GM18519 (cell line): ENCODE measurements around the gene EMC9.

Source experiments
- ATAC-seq: cut with Tn5 transposase; IDR thresholded peaks from one replicate; pipeline ENCODE4 v1.9.1; 2021; ENCODE audit warnings: mild to moderate bottlenecking, moderate library complexity; ENCODE audit not compliant: unreplicated experiment, low FRiP score

Gene EMC9

DNA sequence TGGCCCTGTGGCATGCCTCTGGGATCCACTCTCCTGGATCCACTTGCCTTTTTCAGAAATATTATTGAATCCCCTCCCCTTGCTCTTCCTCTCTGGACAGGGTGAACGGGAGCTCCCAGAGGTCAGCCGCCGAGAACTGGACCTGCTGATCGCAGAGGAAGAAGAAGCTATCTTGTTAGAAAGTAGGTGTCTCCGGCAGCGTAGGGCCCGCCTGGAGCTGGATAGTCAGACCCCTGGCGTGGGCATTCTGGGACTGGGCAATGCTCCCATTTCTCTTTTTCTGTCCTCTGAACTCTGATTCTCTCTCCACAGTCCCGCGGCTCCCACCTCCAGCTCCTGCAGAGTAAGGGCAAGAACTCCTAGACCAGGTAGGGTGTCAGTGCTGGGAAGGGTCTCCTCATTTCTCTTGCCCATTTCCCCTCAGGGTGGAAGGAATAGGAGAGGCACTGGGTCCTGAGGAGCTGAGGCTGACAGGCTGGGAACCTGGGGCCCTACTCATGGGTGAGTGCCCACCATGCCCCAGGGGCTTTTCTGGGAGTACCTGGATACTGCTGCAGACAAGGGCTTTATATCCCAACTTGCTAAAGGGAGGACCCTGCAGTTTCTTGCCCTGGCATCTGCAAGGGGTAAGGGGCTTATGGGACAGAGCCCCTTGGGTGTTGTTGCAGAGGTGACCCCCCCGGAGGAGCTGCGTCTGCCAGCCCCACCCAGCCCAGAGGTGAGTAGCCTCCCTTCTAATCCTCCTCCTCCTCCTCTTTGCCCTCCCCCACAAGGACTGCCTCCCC lies 35.8 kb upstream of the EMC9 start:
- ATAC-seq: no peak

DNA sequence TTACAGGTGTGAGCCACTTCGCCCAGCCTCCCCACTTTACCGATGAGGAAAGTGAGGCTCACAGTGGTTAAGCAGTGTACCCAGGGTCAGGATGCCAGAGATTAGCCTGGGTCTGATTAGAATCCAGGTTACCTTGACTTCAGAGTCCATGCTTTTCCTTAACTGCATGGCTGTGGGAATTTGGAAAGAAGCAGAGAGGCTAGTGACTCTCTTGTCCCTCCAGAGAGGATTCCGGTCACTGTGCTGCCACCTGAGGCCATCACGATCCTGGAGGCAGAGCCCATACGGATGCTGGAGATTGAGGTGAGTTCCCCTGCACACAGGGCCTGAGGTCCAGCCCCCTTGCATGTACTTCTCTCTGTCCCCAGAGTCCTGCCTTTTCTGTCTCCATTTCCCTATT lies 35.2 kb upstream of the EMC9 start:
- ATAC-seq: no peak

DNA sequence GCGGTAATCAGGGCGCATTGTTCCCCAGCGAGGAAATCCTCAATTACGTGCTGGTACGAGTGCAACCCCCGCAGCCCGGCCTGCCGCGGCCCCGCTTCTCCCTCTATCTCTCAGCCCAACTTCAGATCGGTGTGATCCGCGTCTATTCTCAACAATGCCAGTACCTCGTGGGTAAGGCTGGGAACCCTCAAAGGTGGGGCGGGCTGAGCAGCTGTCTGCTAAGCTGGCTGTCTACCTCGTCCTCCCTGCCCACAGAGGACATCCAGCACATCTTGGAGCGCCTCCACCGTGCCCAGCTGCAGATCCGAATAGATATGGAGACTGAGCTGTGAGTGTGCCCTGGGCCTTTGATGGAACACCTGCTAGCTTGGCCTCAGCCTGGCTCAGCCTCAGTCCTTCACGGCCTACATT lies 31.5 kb upstream of the EMC9 start:
- ATAC-seq: no peak

DNA sequence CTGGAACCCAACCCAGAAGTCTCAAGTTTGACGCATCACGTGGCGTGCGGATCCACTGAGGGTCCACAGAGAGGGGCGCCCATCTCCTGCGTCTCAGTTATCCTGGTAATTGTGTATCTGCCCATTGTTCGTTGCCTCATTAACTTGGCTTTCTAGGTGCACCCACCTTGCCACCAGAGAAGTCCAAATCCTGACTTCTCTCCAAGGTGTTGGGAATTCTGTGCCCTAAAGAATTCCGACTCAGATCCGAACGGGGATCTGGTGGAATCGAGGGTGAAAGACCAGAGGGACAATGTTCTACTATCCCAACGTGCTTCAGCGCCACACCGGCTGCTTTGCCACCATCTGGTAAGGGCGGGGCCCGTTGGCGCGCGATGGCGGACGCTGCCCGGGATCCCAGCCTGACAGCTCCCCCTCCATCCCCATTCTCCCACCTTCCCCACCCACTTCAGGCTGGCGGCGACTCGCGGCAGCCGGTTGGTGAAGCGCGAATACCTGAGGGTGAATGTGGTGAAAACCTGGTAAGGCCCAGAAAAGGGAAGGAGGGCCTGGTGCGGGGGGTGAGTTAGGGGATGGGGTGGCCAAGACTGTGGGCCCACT lies 31.0 kb upstream of the EMC9 start:
- ATAC-seq: no peak

DNA sequence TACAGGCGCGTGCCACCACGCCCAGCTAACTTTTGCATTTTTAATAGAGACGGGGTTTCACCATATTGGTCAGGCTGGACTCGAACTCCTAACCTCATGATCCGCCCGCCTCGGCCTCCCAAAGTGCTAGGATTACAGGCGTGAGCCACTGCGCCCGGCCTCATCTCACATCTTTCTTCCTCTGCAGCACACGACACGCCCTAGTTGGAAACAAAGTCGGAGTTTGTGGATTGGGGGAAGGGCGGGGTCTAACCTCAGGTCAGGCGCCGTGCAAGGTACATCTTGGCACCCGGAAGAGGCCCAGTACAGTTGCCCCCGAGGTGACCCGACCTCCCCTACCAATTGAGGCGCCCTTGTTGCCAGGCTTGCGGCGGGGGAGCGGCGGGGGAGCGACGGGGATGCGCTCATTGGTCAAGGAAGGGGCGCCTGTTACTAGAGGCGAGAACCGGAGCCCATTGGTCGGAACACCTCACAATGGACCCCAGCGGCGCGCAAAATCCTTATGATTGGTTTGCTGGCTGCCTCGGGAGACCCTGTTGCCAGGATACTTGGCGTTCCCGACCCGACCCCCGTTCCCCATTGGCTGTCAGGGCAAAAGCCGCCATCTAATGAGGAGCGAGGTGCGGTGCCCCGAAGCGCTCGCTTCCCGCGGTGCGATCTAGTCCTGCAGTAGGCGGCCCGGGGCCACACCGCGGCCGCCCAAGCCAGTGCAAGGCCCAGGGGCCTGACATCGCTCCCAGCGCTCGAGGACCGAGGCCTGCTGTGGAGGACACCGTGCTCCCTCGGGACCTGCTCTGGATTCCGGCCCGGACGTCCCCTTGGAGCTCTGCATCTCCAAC lies 30.2 kb upstream of the EMC9 start, which contains the start of gene REC8:
Gene REC8, plus strand, starts transcription at position 659 of the 839 bp plus-strand sequence. CDS start 473 bp downstream, outside the sequence.
- peak; percentile 51 for ATAC-seq

DNA sequence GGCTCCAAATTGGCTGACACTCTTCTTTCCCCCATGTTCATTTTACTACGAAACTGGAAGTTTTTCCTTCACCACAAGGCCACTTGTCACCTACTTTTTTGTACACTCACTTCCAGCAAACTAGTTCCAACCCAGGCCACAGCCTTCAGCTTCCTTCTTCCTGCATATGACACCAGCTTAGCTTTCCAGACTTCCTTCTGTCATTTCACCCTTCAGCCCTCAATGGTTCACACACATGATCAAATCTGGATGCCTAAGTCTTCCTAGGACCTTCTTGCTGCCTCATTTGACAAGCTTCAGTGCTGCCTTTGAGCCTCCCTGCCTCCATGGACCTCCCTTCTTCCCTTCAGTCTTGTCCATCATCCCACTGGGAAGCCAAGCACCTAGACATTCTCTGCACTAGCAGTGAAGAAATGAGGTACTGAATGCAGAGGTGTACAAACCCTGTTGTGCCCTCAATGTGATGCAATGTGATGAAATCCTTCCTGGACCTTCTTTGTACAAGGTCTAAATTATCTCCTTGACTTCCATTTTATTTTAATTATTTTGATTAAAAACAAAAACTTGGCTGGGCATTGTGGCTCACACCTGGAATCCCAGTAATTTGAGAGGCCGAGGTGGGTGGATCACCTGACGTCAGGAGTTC lies 26.2 kb upstream of the EMC9 start:
- ATAC-seq: no peak

DNA sequence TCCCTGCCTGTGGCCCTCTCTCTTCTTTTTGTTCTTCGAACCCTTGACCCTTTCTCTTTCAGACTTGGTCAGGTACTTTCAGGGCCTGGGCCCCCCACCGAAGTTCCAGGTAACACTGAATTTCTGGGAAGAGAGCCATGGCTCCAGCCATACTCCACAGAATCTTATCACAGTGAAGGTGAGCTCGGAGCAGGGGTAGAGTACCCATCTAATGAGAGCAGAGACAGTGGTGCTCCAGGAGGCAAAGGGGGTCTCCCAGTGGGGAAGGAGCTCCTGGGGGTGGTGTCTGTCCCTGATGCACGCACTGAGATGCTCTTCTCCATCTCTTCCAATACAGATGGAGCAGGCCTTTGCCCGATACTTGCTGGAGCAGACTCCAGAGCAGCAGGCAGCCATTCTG lies 24.4 kb upstream of the EMC9 start:
- ATAC-seq: no peak

DNA sequence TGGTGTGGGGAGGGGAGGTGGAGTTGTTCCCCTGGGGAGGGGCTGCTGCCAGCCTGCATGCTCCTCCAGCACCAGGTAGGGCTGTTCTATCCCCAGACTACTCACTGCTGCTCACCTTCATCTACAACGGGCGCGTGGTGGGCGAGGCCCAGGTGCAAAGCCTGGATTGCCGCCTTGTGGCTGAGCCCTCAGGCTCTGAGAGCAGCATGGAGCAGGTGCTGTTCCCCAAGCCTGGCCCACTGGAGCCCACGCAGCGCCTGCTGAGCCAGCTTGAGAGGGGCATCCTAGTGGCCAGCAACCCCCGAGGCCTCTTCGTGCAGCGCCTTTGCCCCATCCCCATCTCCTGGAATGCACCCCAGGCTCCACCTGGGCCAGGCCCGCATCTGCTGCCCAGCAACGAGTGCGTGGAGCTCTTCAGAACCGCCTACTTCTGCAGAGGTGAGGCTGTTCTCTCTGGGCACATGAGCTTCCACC lies 23.2 kb upstream of the EMC9 start:
- ATAC-seq: no peak

DNA sequence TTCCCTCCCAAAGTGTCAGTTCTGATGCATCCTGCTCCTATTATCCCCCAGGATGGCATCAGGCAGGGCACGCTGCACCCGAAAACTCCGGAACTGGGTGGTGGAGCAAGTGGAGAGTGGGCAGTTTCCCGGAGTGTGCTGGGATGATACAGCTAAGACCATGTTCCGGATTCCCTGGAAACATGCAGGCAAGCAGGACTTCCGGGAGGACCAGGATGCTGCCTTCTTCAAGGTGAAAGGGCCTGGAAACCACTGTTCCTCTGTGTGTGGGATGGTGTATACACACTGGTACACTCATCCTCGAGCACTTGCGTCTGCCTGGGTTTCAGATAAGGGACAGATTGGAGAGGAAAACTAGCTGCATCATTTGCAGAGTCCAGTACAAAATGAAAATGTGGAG lies 20.7 kb upstream of the EMC9 start:
- no peak for ATAC-seq

DNA sequence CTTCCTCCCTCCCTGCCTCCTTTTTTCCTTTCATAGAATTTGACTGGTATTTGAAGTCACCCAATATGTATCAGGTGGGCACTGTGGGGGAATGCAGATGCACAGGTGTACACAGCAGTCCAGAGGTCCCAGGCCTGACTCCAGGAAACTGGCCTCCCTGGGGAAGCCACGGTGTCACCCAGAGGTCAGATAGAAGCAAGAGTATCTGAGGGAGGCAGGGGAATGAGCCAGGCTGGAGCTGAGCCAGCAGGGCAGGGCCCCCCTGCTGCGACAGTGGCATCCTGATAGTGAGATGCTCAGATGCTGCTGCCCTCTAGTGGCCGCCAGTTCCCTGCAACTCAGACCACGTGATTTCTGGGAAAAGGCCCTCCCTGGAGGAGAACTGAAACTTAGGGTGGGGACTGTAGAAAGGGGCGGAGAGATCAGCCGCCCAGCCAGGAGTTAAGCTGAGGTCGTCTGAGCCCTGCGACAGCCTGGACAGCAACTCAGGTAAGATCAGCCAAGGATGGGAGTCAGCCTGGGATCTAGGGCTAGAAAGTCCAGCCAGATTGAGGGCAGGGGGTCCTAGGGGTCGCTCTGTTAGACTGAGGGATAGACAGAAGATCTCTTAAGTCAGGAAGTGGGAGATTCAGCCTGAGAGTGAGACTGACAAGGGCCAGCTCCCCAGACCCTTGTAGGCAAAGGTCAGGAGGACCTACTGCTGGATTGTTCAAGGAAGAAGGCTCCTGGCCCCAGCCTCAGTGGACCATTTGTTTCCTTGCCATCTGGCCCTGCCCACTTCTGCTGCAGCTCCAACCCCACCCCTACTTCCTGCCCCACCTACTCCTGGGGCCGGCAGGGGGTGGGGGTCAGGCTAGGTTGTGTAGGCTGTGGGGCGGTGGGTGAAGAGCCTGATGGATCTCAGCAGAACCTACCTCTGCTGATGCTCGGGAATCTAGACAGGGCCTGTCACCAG lies 19.7 kb upstream of the EMC9 start, which contains the start of gene IRF9:
Gene IRF9, plus strand, starts transcription at position 416 of the 955 bp plus-strand sequence. CDS start 880 bp downstream, outside the sequence.
- ATAC-seq: peak; percentile 58

DNA sequence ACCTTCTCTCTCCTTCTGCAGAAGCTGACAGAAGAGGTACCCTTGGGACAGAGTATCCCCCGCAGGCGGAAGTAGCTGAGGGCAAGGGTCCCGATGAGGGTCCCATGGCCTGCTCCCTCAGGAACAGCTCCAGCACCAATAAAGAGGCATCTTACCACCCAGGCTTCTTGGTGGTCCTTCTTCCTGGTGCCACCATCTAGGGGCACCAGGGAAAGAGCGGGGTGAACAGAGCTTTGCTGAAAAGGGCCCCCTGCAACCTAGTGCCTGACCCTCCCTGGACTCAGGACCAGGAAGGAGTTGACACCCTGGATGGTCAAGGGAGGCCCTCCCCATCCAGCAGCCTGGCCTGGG lies 19.1 kb upstream of the EMC9 start:
- no peak for ATAC-seq

DNA sequence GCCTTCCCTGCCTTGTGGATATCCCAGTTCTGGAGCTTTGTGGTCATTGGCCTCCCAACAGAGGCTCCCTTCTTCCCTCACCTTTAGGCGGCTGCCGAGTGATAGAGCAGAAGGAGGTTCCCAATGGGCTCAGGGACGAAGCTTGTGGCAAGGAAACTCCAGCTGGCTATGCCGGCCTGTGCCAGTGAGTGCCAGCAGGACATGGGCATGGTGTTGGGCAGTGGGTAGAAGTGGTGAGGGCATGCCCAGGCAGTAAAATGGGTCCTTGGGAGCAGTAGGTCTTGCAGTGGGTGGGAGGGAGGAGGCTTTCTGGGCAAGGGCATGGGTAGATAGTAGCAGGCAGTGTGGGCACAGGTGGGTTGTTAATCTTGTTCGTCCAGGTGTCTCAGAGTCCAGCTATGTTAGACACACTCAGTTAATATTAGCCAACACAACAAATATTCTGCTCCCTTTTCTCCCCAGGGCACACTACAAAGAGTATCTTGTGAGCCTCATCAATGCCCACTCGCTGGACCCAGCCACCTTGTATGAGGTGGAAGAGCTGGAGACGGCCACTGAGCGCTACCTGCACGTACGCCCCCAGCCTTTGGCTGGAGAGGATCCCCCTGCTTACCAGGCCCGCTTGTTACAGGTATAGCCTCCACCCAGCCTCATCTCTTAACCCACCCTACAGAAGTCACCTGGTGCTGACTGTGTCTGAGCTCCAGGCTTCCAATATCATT lies 18.5 kb upstream of the EMC9 start:
- no peak for ATAC-seq

DNA sequence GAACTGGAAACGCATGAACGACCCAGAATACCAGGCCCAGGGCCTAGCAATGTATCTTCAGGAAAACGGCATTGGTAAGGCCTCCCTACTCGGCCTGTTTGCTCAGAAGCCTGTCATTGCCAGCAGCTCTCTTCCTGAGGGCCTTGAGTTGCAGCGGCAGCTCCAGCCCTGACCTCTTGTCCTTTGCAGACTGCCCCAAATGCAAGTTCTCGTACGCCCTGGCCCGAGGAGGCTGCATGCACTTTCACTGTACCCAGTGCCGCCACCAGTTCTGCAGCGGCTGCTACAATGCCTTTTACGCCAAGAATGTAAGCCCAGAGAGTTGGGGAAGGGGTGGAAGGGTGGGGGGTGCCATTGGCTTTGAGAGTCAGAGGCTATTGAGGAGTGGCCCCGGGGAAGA lies 15.9 kb upstream of the EMC9 start:
- no peak for ATAC-seq

DNA sequence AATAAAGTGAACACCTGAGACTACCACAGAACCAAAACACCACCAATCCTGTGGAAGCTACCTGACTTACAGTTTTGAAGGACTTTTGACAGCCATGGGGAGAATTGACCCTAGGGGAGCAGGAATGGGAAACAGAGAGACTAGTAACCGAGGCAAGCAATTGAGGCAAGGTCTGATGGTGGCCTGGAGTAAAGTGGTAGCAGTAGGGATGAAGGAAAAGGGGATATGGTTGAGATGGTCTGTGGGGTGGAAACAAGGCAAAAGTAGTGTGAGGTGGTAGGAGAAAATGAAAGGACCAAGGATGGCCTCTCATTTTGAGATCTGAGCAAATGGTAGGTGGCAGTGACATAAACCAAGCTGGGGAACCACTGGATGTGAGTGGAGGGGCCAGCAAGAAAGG lies 15.4 kb upstream of the EMC9 start:
- no peak for ATAC-seq

DNA sequence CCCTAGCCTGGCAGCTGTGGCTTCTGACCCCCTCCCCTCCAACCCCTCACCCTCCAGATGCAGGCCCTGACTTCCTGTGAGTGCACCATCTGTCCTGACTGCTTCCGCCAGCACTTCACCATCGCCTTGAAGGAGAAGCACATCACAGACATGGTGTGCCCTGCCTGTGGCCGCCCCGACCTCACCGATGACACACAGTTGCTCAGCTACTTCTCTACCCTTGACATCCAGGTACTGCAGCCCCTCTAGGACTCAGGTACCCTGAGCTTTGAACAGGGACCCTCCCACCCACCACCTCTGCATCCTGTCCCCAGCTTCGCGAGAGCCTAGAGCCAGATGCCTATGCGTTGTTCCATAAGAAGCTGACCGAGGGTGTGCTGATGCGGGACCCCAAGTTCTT lies 13.7 kb upstream of the EMC9 start:
- no peak for ATAC-seq

DNA sequence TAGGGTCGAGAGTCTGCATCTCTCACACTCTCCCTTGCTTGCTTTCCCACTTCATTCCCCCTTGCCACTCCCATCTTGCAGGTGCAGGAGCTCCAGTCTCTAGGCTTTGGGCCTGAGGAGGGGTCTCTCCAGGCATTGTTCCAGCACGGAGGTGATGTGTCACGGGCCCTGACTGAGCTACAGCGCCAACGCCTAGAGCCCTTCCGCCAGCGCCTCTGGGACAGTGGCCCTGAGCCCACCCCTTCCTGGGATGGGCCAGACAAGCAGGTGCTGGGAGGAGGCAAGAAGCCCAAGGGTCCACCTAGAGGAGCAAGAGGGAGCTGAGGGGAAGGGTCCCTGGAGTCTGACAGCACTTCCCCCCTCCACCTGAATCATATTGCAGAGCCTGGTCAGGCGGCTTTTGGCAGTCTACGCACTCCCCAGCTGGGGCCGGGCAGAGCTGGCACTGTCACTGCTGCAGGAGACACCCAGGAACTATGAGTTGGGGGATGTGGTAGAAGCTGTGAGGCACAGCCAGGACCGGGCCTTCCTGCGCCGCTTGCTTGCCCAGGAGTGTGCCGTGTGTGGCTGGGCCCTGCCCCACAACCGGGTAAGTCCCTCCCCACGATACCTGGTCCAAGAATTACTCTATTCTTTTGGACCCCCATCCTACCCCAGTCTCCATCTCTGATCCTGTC lies 10.2 kb upstream of the EMC9 start:
- no peak for ATAC-seq

DNA sequence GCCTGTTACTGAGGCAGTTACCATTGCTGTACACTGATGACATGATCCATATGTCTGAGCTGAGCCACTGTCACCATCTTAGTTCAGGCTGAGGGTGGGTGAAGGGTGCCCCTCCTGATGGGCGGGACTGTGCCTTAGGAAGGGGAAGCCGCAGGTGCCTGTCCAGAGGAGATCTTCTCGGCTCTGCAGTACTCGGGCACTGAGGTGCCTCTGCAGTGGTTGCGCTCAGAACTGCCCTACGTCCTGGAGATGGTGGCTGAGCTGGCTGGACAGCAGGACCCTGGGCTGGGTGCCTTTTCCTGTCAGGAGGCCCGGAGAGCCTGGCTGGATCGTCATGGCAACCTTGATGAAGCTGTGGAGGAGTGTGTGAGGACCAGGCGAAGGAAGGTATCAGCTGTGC lies 9.6 kb upstream of the EMC9 start:
- no peak for ATAC-seq

DNA sequence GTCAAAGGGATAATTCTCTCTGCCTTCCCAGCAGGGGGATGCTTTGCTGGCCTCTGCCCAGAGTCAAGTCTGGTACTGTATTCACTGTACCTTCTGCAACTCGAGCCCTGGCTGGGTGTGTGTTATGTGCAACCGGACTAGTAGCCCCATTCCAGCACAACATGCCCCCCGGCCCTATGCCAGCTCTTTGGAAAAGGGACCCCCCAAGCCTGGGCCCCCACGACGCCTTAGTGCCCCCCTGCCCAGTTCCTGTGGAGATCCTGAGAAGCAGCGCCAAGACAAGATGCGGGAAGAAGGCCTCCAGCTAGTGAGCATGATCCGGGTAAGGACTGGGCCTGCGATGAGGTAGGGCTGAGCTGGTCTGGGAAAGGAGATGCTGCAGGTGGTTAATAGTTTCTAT lies 9.2 kb upstream of the EMC9 start:
- ATAC-seq: no peak
